Heart left ventricle (tissue), 16 donors: ENCODE data around the gene SLC9A8. TPM values are rescaled to one million over a fixed set of nuclear protein-coding genes. Genes with fewer than 3 reads are reported as not detected.

Source experiments
- ATAC-seq, 4 donors: fragments of 200-7000 bp; cut with Tn5 transposase; one replicate each; pipeline ENCODE4 v1.9.1; 2020 to 2022; ENCODE audit warnings: moderate library complexity in 4 of 4, mild to moderate bottlenecking in 3 of 4, moderate number of reproducible peaks in 1 of 4
- DNase-seq, 5 donors: peaks; one replicate each; pipeline ENCODE4 v3.0.0-alpha.2; 2020
- H3K27ac ChIP-seq, 12 donors: fragments of 200-600 bp; sonication (generic) in 4 of 12; one replicate each; pipeline versions ENCODE4 v1.5.0 to v1.8.0; 2016 to 2022; ENCODE audit warnings: mild to moderate bottlenecking in 2 of 12
- H3K27me3 ChIP-seq, 9 donors: fragments of 200-600 bp; sonication (generic) in 2 of 9; one replicate each; pipeline versions ENCODE4 v1.5.1 to v1.8.0; 2016 to 2022; ENCODE audit warnings: mild to moderate bottlenecking in 3 of 9
- H3K36me3 ChIP-seq, 9 donors: fragments of 200-600 bp; sonication (generic) in 2 of 9; one replicate each; pipeline versions ENCODE4 v1.5.0 to v1.8.0; 2018 to 2022; ENCODE audit warnings: mild to moderate bottlenecking in 2 of 9
- H3K4me1 ChIP-seq, 12 donors: fragments of 200-600 bp; sonication (generic) in 4 of 12; one replicate each; pipeline versions ENCODE4 v1.5.0 to v1.8.0; 2016 to 2022; ENCODE audit warnings: mild to moderate bottlenecking in 3 of 12
- H3K4me3 ChIP-seq, 12 donors: fragments of 200-600 bp; sonication (generic) in 4 of 12; one replicate each; pipeline versions ENCODE4 v1.5.0 to v1.8.0; 2017 to 2022; ENCODE audit warnings: mild to moderate bottlenecking in 9 of 12, moderate library complexity in 4 of 12
- H3K9me3 ChIP-seq, 12 donors: fragments of 200-600 bp; sonication (generic) in 4 of 12; one replicate each; pipeline versions ENCODE4 v1.5.0 to v1.8.0; 2016 to 2022; ENCODE audit warnings: mild to moderate bottlenecking in 1 of 12
- CTCF ChIP-seq, 12 donors: fragments of 200-600 bp; sonication (generic) in 4 of 12; IDR thresholded peaks; one replicate each; pipeline versions ENCODE4 v1.5.0 to v1.8.0; 2018 to 2022; ENCODE audit warnings: antibody characterized with exemption in 12 of 12, mild to moderate bottlenecking in 5 of 12
- POLR2A ChIP-seq, 2 donors: fragments of 450-650 bp; IDR thresholded peaks; one replicate each; pipeline ENCODE4 v1.6.1; 2017; ENCODE audit warnings: antibody characterized with exemption in 2 of 2, mild to moderate bottlenecking in 2 of 2, moderate library complexity in 2 of 2
- WGBS, 4 donors: extraction: QIAGEN DNeasy Blood & Tissue Kit in 2 of 4; methylation state at CpG; one replicate each; pipeline versions ENCODE4 v1.1.5 to v1.1.7; 2013 to 2018; 5-methylcytosine and 5-hydroxymethylcytosine counted together
- intact Hi-C, 10 donors: fragments of 100-400 bp; cut with DNase I; formaldehyde crosslinking; loops; one replicate each; pipeline versions ENCODE4 v1.11.1 to v1.14.2; 2022
- polyA plus RNA-seq, 2 donors: library from polyadenylated mRNA; stranded (reverse); fragments of 200-250 nt; gene quantifications; one replicate each; pipeline ENCODE4 v1.2.3, GENCODE V29; 2013
- total RNA-seq, 9 donors: library from RNA; depleted of rRNA in 2 of 9; stranded (reverse); fragments of >200 nt in 2 of 9; fragmentation: NEBNext Ultra II Directional in 3 of 9; extraction: Animal tissue kit (Norgen Biotek cat#: 25700) in 3 of 9; gene quantifications; one replicate each; pipeline versions ENCODE4 v1.1.0 to v1.2.4, GENCODE V29; 2016 to 2023
- donor health status: ischemic (EF 13 %, LVEDD 7.1; RV severe dilation, severe dysfunction).
- donor health status: healthy with polysubstance abuse.
- donor health status: DM: no; HTN: yes; CAD: no.
- donor health status: DM: no; HTN: no; CAD: no.
- donor health status: ischemic (EF 25% LVEDD 6.9; RV normal size, moderate dysfunction).
- donor health status: ischemic (EF 25% LVEDD 5.7; RV mildly dilated, moderate dysfunction).
- donor health status: healthy.
- donor health status: DM: yes; HTN: yes; CAD: no.
- donor health status: ischemic (EF 35%, LVEDD 5.7; RV mildly dilated, moderate dysfunction).
- donor health status: nonischemic (EF 11% LVEDD 7.7; RV severe dilation, severe dysfunction).
- donor health status: DM: yes; HTN: yes; CAD: no.
- donor health status: PGD.
- donor health status: ischemic (EF 29% LVEDD 5.4; RV normal size, mild dysfunction).
- donor health status: nonischemic (EF 23%, LVEDD 6.1; RV moderate dilation, normal function).

Gene SLC9A8
- total and polyA plus RNA-seq, 11 donors: 4.6 to 12.5 (median 6.2) TPM

- H3K27me3 ChIP-seq: no peaks in the 10 kb centered on the region
- DNase-seq (peak; percentile 89 to 95 (median 94)), ATAC-seq (peak; percentile 77 to 94 (median 92))
- WGBS, 4 donors: 0 to 1% (median 0%) methylated on average over 45 to 79 of the region's 79 CpGs
- intact Hi-C loops: no loop called here
- peak; percentile 46 to 85 for TF ChIP-seq POLR2A (IDR thresholded peaks at IDR 0.05)
- TF ChIP-seq CTCF (IDR thresholded peaks at IDR 0.05): peak in 4 of 12 donors; percentile 15 to 45 (median 26)
- no peaks in the 10 kb centered on the region for H3K9me3 ChIP-seq
- peaks cover 9 to 49% (median 32%) of the 10 kb centered on the region in 12 donors for H3K4me1 ChIP-seq
- peak within 1 kb of the TSS; percentile 77 to 98 (median 93) for H3K27ac ChIP-seq
- H3K4me3 ChIP-seq: peak within 1 kb of the TSS; percentile 69 to 100 (median 97)
- H3K36me3 ChIP-seq: peaks cover 0 to 24% (median 13%) of the 10 kb centered on the region in 9 donors
These were observed 123.8 kb downstream of the SLC9A8 start, which contains the start of gene RNF114 for GRCh38 chr20:49936153-49937026. RNF114 (plus strand) TSS chr20:49936397; CDS start chr20:49936413, 16 bp downstream.

GRCh38 chr20:49937027-49937929 is 124.7 kb downstream of the SLC9A8 start:
- TF ChIP-seq POLR2A (IDR thresholded peaks at IDR 0.05): no peak
- no peak for TF ChIP-seq CTCF (IDR thresholded peaks at IDR 0.05)
- peak overlapping the region; percentile 69 to 100 (median 97) for H3K4me3 ChIP-seq
- no peaks in the 10 kb centered on the region for H3K9me3 ChIP-seq
- H3K4me1 ChIP-seq: peaks cover 9 to 49% (median 32%) of the 10 kb centered on the region in 12 donors
- ATAC-seq (peak in 1 of 4 donors; percentile 1), DNase-seq (no peak)
- peak overlapping the region in 11 of 12 donors; percentile 87 to 98 (median 94) for H3K27ac ChIP-seq
- peaks cover 0 to 33% (median 22%) of the 10 kb centered on the region in 9 donors for H3K36me3 ChIP-seq
- 18 to 23% (median 20%) methylated on average over 12 of the region's 12 CpGs for WGBS, 4 donors
- intact Hi-C loops: no loop called here
- no peaks in the 10 kb centered on the region for H3K27me3 ChIP-seq

- DNase-seq (peak in 4 of 5 donors; percentile 68 to 72 (median 70)), ATAC-seq (peak in 2 of 4 donors; percentile 9 to 30)
- intact Hi-C loops: no loop called here
- whole genome bisulfite sequencing, 4 donors: 44 to 56% (median 49%) methylated on average over 12 of the region's 12 CpGs
- Histone ChIP-seq H3K36me3 (peaks cover 0 to 45% (median 34%) of the 10 kb centered on the region in 9 donors), H3K4me1 (peaks cover 9 to 49% (median 32%) of the 10 kb centered on the region in 12 donors), H3K27me3 (no peaks in the 10 kb centered on the region), H3K9me3 (no peaks in the 10 kb centered on the region), H3K27ac (peak overlapping the region in 7 of 12 donors; percentile 1 to 70 (median 17)), H3K4me3 (peak overlapping the region in 5 of 12 donors; percentile 19 to 100 (median 97))
- no peak for TF ChIP-seq POLR2A (IDR thresholded peaks at IDR 0.05)
- TF ChIP-seq CTCF (IDR thresholded peaks at IDR 0.05): no peak
These were observed 125.8 kb downstream of the SLC9A8 start for GRCh38 chr20:49938173-49939163.
